Measurements from ENCODE around the gene CABP4.
A peak's percentile ranks its signal among the peaks of the same experiment; 100 is the strongest.

Gene CABP4

GRCh38 chr11:67507864-67508485, 52.8 kb downstream of the CABP4 start, which contains the start of gene CDK2AP2:
TSS of gene CDK2AP2 (minus strand) at chr11:67508162. CDS start at chr11:67508082, 80 bp downstream.
- peak within 1 kb of the TSS; percentile 75 for H3K4me3 ChIP-seq (ENCODE audit: low read length)
- peak; percentile 100 for DNase-seq (ENCODE audit: low read depth)
- TF ChIP-seq CTCF (IDR thresholded peaks at IDR 0.05; ENCODE audit: insufficient read depth, low read depth, low read length, missing control alignments): no peak

- peak; percentile 95 for DNase-seq (ENCODE audit: low read depth)
Measured at GRCh38 chr11:67508486-67509121, 53.5 kb downstream of the CABP4 start.

DNA sequence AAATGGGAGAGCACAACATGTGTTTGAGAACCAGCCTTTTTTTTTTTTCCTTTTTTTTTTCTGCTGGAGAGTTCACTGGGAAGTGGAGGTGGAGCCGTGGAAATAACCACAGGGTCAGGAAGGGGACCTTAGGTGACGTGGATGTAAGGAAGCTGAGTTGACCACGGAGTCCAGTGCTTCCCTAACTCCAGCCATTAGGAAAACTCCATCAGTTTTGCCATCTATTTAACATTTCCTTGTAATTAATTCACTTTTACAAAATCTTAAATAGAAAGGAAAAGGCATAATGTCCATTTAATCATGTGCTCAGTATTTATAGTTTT, 54.8 kb downstream of the CABP4 start:
- no peak for TF ChIP-seq CTCF (IDR thresholded peaks at IDR 0.05; ENCODE audit: insufficient read depth, low read depth, low read length, missing control alignments)
- DNase-seq (ENCODE audit: low read depth): no peak
- H3K4me3 ChIP-seq (ENCODE audit: low read length): no peak overlapping the region

More at GRCh38 chr11:67508486-67509121, 53.5 kb downstream of the CABP4 start:
- peak overlapping the region; percentile 75 for H3K4me3 ChIP-seq (ENCODE audit: low read length)
- TF ChIP-seq CTCF (IDR thresholded peaks at IDR 0.05; ENCODE audit: insufficient read depth, low read depth, low read length, missing control alignments): no peak

Measured in epithelial cell of esophagus (primary cell).